Amniotic stem cell (primary cell): Measurements from ENCODE around the gene ISM1.

Experiments
- DNase-seq: peaks from one replicate; lab custom pipeline; 2025; lab: John Stamatoyannopoulos, UW

Gene ISM1

GRCh38 chr20:13220904-13221297 is at the start of gene ISM1:
Gene ISM1 (plus strand): TSS chr20:13221274. CDS start chr20:13221777, 503 bp downstream.
- no peak for DNase-seq

DNA sequence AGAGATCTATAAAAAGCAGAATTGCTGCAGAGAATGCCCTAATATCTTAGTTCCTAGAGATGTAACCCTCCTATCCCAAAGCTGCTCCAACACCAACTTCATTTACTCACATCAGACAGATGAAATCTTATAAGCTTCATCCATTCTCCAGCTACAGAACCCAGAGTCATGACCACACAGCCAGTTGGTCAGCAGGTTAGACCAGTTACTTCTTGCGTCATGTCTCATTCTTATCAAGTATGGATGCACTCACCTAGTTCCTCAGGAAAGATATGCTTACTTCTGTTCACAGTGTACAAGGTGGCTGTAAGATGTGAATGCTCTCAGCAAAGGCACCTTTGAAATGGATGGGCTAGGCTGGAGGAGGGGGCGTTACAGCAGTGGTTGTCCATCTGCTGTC is 47.9 kb upstream of the ISM1 start:
- DNase-seq: no peak

GRCh38 chr20:13174402-13174801 is 46.7 kb upstream of the ISM1 start:
- no peak for DNase-seq

- DNase-seq: no peak
Measured at GRCh38 chr20:13180986-13181889, 39.8 kb upstream of the ISM1 start.

DNA sequence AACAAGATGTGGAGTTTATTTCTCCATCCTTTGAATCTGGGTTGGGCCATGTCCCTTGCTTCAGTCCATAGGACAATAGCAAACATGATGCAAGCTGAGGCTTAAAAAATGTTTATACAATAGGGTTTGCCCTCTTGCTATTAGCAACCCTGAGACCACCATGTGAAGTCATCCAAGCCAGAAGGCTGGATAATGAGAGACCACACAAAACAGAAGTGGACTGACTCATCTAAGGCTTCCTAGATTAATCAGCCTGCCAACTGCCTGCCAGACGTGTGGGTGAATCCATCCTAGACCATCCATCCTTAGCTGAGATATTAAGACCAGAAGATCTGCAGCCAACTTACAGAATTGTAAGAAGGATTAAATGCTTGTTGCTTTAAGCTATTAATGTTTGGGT is 38.1 kb upstream of the ISM1 start:
- no peak for DNase-seq

- DNase-seq: no peak
Measured at GRCh38 chr20:13186043-13186774, 34.9 kb upstream of the ISM1 start.

GRCh38 chr20:13187899-13188298 is 33.2 kb upstream of the ISM1 start:
- no peak for DNase-seq

GRCh38 chr20:13199279-13199678 is 21.8 kb upstream of the ISM1 start:
- DNase-seq: no peak

DNA sequence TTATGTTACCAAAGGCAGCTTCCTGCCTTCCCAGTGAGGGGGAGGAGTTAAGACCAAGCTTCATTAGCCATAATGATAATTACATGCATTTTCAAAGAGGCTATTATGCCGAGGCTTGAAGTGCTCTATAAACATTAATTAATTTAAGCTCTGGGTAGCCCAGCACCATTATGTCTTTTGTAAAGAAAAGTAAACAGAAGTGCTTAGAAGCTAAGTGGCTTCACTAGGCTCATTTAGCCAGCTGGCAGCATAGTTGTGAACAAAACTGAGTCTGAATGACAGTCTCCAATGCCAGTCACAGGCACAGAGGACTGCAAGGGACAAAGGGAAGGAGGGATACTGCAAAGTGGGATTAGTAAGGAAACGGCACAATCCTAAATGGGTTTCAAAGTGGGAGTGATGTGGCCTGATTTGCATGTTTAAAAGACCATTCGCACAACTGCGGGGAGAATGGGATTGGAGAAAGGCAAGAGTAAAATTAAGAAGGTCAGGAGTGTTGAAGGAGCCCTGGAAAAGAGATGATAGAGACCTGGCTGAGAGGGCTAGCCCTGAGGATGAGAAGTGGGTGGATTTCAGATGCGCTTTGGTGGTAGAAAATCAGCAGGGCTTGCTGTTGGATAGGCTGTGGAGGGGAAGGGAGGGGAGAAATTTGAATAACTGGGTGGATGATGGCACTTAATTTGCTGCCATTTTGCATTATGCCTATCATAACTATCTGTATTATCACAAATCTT is 20.1 kb upstream of the ISM1 start:
- no peak for DNase-seq

GRCh38 chr20:13202565-13202964 is 18.5 kb upstream of the ISM1 start:
- no peak for DNase-seq

DNA sequence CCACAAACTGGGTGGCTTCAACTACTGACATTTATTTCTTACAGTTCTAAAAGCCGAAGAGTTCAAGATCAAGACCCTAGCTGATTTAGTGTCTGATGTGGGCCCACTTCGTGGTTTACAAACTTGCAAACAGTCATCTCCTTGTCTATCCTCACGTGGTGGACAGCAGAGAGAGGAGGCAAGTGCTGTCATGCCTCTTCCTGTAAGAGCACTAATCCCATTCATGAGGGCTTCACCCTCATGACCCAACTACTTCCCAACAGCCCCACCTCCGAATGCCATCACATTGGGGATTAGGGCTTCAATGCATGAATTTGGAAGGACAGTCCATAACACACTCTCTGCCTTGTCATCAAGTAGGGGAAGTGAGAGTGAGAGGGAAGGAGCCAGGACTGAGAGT is 15.6 kb upstream of the ISM1 start:
- no peak for DNase-seq

DNA sequence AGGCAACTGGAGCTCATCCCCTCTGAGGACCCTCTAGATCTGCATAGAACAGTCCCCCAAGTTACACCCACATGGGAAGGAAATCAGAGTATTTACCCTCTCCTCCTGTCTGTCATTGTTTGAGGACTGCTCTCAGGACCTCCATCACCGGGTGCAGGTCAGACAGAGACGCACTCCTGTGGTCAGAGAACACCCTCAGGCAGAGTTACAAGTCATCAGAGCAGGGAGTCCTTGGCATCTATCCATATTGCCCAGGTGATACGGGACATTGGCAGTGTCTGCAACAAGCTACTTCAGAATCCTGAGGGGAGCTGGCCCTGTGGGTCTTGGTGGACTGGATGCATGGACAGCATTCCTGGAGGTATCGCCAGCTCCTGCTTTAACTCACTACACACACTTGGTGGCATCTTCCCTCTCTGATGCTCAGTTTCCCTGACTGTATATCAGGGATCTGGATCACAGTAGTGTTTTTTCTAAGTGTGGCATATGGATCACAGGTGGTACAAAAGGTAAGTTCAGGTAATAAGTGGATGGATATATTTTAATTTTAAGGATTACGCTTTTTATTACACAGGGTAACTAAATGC is 15.1 kb upstream of the ISM1 start:
- DNase-seq: no peak

GRCh38 chr20:13207016-13207415 is 14.1 kb upstream of the ISM1 start:
- DNase-seq: no peak

DNA sequence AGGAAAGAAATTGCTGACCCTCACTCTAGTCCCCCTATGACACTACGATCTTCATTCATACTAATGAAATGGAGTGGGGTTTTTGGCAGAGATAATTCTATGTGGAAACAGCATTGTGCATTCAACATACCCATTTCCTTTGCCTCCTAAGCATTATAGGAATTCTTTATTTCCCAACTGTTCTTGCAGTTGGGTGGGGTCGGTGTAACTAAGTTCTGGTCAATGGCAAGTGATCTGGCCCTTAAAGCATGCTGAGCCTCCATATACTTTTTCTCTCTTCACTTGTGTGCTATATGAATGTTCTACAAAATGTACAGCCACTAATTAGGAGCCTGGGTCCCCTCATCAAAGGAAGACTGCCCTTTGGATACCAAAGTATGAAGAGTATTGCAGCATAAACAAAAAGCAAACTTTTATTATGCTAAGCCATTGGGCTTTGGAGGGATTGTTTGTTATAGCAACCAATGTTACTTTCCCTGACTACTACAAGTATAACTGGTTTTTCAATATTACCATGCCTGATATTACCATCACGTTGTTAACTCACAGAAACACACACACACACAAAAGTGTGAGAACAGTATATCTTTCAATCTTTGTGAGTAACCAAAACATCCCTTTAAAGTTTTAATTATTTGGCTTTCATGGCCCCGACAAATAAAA is 9.0 kb upstream of the ISM1 start:
- DNase-seq: no peak

DNA sequence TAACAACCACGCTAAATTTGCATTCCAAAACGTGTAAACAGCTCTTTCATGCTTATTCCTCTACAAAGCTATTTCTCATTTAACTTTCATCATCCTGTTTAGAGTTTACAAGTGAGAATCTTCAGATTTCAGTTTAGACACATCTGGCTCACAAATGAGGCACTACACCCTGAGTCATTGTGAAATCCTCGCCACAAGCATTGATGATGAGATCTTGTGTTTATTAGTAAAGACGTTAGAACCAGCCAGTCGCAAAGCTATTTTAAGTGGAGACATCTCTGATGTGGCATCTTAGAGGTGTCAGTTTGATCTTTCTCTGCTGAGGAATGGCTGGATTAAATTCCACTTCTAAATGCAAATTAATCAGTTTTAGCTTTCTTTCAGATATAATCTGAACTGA is 8.3 kb upstream of the ISM1 start:
- no peak for DNase-seq

GRCh38 chr20:13213335-13213734 is 7.7 kb upstream of the ISM1 start:
- no peak for DNase-seq

DNA sequence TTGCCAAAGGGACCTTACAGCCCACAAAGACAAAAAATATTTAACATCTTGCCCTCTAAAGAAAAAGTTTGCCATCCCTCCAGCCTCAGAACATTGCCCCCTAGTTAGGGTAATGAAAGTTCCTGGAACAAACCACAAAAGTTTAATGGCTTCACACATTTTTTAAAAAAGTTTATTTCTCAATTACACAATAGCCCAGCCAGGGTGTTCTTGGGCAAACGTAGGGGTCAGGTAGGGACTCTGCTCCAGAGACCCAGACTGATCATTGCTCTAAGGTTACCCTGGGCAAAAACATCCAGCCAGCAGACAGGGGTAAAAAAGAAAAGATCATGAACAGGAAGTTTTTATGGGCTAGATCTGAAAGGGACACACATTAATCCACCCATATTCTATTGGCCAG is 4.5 kb upstream of the ISM1 start:
- no peak for DNase-seq

GRCh38 chr20:13219327-13220193 is 1.5 kb upstream of the ISM1 start:
- no peak for DNase-seq

DNA sequence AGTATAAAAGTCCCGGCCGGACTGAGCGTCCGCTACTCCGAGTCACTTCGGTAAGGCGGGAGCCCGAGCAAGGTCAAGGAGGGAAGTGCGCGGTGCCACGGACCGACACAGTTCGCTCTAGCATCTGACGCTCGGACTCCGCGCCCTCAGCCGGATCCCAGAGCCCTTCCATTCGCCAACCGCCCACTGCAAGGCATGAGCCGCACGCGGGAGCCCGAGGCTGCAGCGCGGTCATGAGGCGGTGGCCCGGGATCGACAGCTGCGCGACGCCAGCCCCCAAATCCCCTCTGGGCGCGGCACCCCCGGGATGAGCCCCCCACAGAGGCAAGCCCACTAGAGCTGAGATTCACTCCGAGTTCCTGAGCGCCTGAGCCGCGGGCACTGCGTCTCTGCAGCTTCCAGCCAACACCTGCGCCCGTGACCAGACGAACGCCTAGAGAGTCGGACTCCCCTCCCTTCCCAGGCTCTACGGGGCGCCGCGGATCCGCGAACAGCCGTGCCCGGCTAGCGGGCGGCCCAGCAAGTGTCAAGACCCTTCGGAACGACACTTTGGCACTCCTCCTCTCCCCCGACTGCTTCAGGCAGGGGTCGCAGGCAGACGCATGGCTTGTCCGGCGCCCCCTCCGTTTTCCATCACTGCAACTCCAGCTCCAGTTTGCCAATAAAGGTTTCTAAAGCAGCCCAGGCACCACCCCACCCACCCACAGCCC is 725 bp upstream of the ISM1 start:
- no peak for DNase-seq

DNA sequence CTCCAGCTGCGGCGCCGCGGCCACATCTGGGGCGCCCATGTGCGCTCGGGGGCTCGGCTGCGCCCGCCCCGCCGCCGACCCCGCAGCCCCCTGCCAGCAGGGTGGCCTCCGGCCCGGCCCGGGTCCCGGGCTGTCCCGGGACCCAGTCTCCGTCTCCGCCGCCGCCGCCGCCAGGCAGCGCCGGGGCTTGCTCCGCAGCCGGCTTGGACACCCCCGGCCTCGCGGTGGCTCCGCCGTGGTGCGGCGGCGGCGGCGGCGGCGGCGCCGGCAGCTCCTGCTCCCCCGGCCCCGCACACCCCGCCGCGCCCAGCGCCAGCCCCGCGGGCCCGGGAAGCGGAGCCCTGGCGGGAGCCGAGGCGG is 219 bp downstream of the ISM1 start:
- DNase-seq: no peak
